IPS DF 19.7 (cell line): Measurements from ENCODE around the gene GABRR2.
"Not testable (repeated sequence)": the region's sequence is repeated elsewhere in the genome, so short reads cannot be mapped to it uniquely, and the experiment has no call there.

ENCODE experiments used
- DNase-seq: peaks from one replicate; pipeline ENCODE4 v3.0.0-alpha.2; 2013; ENCODE audit warnings: low read depth, low spot score

The GABRR2 gene

DNA sequence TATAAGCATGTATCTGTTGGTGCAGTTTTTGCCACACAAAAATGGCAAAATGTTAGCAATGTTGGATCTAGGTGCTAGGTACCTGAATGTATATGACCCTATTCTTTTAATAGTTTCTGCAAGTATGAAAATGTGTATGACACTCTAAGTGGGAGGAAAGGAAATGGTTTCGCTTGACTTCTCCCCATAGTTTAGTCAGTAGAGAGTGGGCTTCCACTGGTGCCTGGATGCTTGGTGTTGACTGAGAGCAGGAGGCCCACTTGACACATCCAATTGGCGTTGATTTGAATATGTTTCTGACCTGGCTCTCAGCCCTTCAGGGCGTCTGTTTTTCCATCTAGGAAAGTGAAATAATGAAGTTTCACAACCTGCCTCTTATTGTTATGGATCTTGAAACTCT, 56.2 kb downstream of the GABRR2 start:
- DNase-seq, result no peak

DNA sequence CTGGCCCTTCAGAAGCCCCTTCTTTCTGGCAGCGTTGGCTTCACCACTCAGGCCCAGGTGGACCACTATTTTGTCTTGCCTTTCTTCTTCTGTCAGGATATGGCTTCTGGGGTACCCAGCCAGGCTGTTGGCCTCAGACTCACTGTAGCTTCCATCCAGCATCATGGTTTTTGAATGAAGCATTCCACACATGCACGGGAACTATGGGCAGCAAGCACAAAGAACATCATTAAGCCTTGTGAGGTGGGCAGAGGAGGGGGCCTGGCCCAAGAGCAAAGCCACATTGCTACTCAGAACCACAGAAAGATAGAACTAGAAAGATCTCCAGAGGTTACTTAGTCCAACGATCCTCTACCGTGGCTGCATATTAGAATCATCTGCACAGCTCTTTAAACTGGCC, 57.3 kb downstream of the GABRR2 start:
- no peak for DNase-seq

DNA sequence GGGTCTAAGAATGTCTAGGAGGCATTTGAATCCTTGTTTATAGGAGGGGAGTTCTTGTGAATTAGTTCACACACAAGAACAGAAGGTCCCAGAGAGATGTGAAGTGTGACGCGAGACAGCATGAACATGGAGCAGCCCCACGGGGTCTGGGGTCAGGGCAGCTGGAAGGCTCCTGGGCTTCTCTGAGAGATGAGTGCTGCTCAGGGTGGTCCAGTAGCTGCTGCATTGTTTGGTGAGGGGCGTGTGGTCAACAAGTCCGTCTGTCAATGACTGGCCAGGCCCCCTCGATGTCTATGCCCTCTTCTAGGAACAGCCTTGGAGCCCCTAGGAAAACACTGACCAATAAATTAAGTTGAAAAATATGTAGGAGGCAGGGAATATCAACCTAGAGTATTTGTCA, 57.8 kb downstream of the GABRR2 start:
- no peak for DNase-seq

DNA sequence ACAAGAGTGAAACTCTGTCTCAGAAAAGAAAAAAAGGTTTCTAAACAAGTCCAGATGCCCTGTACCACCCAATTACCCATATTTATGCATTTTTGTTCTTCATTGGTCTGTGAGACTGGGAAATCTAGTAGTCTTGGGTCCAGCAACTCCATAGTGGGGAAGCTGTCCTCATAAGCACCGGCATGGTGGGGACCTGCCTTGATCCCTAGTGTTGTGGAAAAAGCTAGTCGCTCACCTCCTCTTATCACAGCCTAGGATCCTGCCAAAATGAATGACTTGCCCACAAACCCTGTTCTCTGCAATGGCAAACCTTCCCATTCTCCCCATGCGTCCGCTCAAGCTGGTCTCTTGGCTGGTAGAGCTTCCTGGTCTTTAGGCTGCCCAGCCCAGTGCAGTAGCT, 59.7 kb downstream of the GABRR2 start:
- no peak for DNase-seq

GRCh38 chr6:89254569-89254968, 60.5 kb downstream of the GABRR2 start:
- no peak for DNase-seq

DNA sequence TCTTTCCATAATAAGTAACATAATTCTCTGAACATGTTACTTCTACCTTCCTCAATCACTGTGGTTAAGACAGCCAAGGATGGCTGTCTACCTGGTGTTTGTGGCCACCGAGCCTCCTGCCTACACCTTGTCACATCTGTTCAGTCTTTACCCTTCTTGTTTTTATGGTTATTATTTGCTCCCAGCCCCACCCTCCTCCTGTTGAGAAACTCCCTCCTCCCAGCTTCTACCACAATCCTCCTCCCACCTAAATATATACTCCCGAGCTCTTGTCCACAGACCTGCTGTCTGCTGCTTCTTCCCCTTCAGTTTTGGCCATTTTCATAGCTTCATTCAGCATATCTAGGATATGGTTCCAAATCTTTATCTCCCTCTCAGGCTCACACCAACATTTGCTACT, 62.2 kb downstream of the GABRR2 start:
- no peak for DNase-seq

DNA sequence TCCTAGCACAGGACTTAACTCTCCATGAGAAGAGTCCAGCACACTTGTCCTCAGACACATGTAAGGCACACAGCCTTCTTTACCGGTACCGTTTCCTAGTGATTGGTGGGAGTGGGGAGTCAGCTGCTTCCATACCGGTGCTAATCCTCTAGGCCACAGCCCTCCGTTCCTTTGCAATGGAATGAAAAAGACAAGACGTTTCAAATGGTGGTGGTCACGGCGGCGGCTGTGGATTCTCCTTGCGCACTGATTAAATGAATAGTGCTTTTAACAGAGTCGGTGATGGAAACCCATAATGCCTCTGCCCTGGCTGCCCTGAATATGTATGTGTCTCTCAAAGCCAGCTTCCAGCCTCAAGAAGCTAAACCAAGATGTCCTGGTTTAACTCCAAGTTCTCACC, 63.1 kb downstream of the GABRR2 start:
- DNase-seq, result no peak

GRCh38 chr6:89251170-89251569, 63.9 kb downstream of the GABRR2 start:
- no peak for DNase-seq

DNA sequence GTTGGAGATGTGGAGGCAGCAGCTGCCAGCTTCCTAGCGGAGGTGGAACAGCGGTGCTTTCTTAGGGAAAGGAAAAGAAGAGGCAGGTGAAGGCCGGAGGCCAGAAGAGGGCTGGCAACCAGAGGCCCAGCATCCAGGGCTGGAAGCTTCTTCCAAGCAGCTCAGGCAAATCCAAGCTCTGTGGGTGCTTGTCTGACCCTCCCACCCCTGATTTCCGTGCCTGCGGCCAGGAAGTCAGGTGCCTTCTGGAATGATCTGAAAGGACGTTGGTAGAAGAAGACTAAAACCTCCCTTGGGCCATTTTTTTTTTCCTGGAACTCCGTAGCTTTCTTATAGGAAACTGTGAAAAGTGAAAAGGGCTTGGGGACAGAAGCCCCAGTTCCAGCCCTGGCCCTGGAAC, 64.9 kb downstream of the GABRR2 start:
- no peak for DNase-seq

DNA sequence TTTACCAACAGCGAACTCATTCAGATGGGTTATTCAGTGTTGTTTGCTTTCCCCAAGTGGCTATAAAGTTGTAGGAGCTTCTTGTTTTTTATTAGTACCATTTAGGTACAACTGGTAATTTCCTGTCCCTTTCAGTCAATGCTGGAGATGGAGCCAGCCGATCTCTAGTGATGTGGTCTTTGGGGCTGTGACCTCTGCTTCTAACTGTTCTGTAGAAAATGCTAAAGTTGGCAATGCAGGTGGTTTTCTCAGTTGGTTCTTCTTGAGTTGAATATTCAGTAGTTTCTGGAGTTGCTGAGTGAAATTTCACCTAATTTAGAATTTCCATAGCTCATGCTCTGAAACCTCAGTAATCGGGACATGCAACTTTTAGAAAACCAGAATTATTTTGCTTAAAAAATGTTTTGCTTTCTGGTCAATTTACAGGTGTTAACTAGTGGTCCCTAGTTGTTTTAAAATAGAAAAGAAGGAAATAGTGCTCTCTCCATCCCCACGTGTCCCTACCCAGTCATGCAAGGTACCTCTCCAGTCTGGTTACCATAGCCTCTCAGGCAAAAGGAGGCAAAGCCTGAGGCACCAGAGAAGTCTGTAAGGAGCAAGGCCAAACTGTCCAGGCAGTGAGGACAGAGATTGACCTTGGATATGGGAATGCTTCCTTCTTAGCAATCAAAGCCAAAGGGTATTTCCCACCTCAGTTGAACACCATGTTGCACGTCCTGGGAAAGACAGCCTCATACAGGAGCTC, 70.7 kb downstream of the GABRR2 start:
- DNase-seq, result no peak

- DNase-seq, result no peak
Measured at GRCh38 chr6:89243331-89243629, 71.8 kb downstream of the GABRR2 start.

DNA sequence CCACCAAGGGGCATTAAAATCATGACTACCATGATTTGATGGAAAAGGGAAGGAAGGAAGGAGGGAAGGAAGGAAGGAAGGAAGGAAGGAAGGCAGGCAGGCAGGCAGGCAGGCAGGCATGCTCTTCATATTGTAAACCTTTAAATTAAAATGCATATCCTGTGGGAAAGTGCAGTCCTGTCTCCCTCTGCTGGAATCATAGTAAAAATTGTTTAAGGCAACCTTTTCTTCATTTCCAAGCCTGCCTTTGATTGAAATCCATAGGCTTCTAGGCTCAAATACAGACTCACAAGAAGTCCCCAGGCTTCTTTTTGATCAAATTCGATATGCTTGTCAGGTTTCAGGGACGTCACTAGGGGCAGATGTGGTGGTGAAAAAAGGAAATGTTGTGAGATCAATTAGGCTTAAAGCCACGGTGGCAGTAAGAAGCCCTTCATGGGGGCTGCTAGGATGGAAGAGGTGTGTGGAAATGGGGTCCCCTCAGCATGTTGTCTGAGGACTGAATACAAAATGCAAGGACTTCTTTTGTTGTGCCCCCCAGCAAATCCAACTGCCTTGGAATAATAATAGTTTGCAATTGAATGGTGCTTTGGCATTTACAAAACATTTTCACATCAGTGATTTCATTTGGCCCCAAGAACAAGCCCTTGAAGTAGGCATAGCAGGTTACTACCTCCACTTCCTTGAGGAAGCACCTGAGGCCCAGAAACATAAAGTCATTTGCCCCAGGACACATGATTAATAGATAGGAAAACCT, 72.3 kb downstream of the GABRR2 start:
- peak; percentile 35 for DNase-seq

DNA sequence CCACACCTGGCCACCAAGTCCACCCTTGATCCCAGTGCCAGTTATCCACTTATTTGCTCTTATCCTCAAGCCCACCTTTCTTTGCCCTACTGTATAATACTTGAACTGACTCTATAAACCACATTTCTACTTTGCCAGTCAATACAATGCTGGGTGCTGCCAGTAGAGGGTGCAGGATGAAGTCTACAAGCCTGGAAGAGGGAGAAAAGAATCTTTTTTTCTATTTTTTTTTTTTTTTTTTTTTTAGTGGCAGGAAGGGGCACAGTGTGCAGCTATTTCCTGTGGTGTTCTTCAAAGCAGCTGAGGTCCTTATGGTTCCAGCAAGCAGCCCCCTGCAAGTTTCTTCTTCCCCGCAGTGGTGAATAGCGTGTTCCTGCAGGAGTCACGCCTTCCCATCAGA, 75.8 kb downstream of the GABRR2 start:
- no peak for DNase-seq

DNA sequence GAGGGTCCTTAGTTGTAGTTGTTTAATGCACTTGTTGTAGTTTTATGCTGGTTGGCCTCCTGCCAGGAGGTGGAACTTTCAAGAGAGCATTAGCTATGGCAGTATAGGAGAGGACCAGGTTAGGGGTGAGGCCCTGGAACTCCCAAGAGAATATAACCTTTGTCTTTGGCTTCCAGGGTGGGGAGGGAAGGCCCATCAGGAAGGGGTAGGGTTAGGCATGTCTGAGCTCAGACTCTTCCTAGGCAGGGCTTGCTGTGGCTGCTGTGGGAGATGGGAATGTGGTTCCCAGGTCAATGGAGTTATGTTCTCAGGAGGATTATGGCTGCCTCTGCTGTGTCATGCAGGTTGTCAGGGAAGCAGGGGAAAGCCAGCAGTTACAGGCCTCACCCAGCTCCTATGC, 77.9 kb downstream of the GABRR2 start:
- no peak for DNase-seq

- DNase-seq, result not testable (repeated sequence)
Measured at GRCh38 chr6:89233605-89234004, 81.5 kb downstream of the GABRR2 start.

GRCh38 chr6:89222712-89223039, 92.4 kb downstream of the GABRR2 start:
- DNase-seq, result no peak

GRCh38 chr6:89221971-89222711, 93.0 kb downstream of the GABRR2 start:
- no peak for DNase-seq

DNA sequence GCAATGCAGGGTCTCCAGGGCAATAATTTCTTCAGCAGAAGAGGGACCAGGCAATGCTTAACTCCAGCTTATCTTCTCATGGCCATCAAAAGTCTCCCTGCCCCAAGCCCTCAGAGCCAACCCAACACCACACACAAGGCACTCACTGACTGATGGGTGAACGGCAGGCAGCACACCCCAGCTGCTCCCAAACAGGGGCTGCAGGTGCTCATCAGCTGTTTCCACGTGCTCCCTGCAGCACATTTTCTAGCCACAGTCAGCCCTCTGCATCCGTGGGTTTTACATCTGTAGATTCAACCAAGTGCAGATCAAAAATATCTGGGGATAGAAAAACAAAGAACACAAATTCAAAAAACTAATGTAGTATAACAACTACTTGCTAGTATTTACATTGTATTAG, 94.0 kb downstream of the GABRR2 start:
- no peak for DNase-seq

GRCh38 chr6:89217299-89217910, 97.7 kb downstream of the GABRR2 start, which contains the start of gene GABRR1:
Gene GABRR1 (minus strand): TSS chr6:89217358. CDS start chr6:89217322, 36 bp downstream.
- DNase-seq, result no peak

DNA sequence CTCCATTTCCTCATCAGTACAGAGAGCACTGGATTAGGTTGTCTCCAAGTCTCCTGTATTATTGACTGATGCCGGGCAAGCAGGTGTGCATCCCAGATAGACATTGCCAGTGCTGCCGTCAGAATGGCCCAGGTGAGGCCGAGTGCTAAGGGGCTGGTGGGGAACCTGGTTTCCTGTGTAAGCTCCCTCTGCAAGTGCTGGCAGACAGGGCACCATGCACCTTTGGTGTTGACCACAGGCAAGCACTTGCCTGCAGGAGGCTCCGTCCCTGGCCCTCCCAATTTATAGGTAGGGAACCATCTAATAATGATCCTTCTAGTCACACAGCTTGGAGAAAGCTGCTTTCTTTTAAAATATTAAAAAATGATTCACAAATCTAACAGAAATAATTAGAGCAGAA, 98.7 kb downstream of the GABRR2 start:
- DNase-seq, result no peak

GRCh38 chr6:89215391-89215790, 99.7 kb downstream of the GABRR2 start:
- no peak for DNase-seq

DNA sequence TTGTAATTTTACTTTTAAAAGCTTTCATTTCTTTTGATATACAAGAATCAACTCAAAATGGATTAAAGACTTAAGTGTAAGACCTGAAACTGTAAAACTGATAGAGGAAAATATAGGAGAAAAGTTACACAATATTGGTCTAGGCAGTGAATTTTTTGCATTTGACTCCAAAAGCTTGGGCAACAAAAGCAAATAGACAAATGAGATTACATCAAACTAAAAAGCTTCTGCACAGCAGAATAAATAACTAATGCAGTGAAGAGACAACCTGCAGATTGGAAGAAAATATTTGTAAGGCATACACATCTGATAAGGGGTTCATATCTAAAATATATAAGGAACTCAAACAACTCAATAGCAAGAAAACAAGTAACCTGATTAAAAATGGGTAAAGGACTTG, 100.9 kb downstream of the GABRR2 start:
- no peak for DNase-seq
